HEK293 (cell line): Measurements from ENCODE around the gene TMEM131L.

Source experiments
- CTCF ChIA-PET: fragments of 350-600 bp; formaldehyde crosslinking; extraction: SDS; loops from one replicate; lab custom pipeline; 2021; ENCODE audit warnings: antibody characterized with exemption; lab: Yijun Ruan, JAX
- POLR2A ChIA-PET: fragments of 300-600 bp; formaldehyde crosslinking; extraction: SDS; loops from one replicate; lab custom pipeline; 2020; ENCODE audit warnings: antibody characterized with exemption, inconsistent platforms; lab: Yijun Ruan, JAX
- H3K27ac ChIP-seq: fragments of 200-500 bp; sonication (Bioruptor generic); 2 replicates; pipeline ENCODE4 v1.5.1; 2014; ENCODE audit warnings: low read depth, low read length, control low read depth, inconsistent platforms; ENCODE audit errors: extremely low read depth
- H3K36me3 ChIP-seq, 2 experiments: fragments of 200-500 bp in 1 of 2; sonication (Bioruptor generic) in 1 of 2; 1 replicate in 1 of 2; 2 replicates in 1 of 2; pipeline ENCODE4 v1.5.1; 2014 to 2017; ENCODE audit warnings: inconsistent platforms in 2 of 2, low read length in 2 of 2; ENCODE audit not compliant: control insufficient read depth in 2 of 2, insufficient read depth in 1 of 2
- H3K4me1 ChIP-seq: fragments of 200-500 bp; sonication (Bioruptor generic); 2 replicates; pipeline ENCODE4 v1.5.1; 2014; ENCODE audit warnings: mild to moderate bottlenecking, low read length, inconsistent platforms; ENCODE audit not compliant: control insufficient read depth, insufficient read depth
- H3K4me3 ChIP-seq: 2 replicates; pipeline ENCODE4 v1.5.1; 2011; ENCODE audit warnings: low read depth, mild to moderate bottlenecking, control low read depth, low read length, moderate library complexity
- H3K9me3 ChIP-seq: fragments of 200-500 bp; sonication (Bioruptor generic); 2 replicates; pipeline ENCODE4 v1.5.1; 2014; ENCODE audit warnings: low read depth, low read length, inconsistent platforms; ENCODE audit not compliant: control insufficient read depth, insufficient read depth
- BCL6B ChIP-seq: fragments of 450-650 bp; formaldehyde crosslinking; IDR thresholded peaks from 2 replicates; pipeline ENCODE4 v1.5.1; 2017; ENCODE audit warnings: missing biosample characterization, missing genetic modification characterization
- HOXC10 ChIP-seq: sonication (generic); formaldehyde crosslinking; IDR thresholded peaks from 2 replicates; pipeline ENCODE4 v1.8.1; 2023; ENCODE audit warnings: mild to moderate bottlenecking, missing genetic modification reagents
- SETDB1 ChIP-seq: IDR thresholded peaks from one replicate; pipeline ENCODE4 v1.6.1; 2017; ENCODE audit warnings: mild to moderate bottlenecking, low read length, moderate library complexity, mixed read lengths; ENCODE audit not compliant: insufficient read length
- YY2 ChIP-seq: fragments of 450-650 bp; formaldehyde crosslinking; IDR thresholded peaks from 2 replicates; pipeline ENCODE4 v1.5.1; 2016; ENCODE audit warnings: missing biosample characterization, missing genetic modification characterization
- ZBTB1 ChIP-seq: fragments of 450-650 bp; formaldehyde crosslinking; IDR thresholded peaks from 2 replicates; pipeline ENCODE4 v1.5.1; 2016; ENCODE audit warnings: missing biosample characterization, missing genetic modification characterization
- ZBTB20 ChIP-seq: fragments of 450-650 bp; formaldehyde crosslinking; IDR thresholded peaks from 2 replicates; pipeline ENCODE4 v1.5.1; 2016; ENCODE audit warnings: missing biosample characterization, missing genetic modification characterization
- ZBTB6 ChIP-seq: fragments of 450-650 bp; formaldehyde crosslinking; IDR thresholded peaks from 2 replicates; pipeline ENCODE4 v1.5.1; 2017; ENCODE audit warnings: missing biosample characterization, missing genetic modification characterization
- ZNF140 ChIP-seq: fragments of 450-650 bp; formaldehyde crosslinking; IDR thresholded peaks from 2 replicates; pipeline ENCODE4 v1.5.1; 2016; ENCODE audit warnings: missing biosample characterization, missing genetic modification characterization
- ZNF292 ChIP-seq: fragments of 450-650 bp; formaldehyde crosslinking; IDR thresholded peaks from 2 replicates; pipeline ENCODE4 v1.5.1; 2016; ENCODE audit warnings: low read depth, missing biosample characterization, missing genetic modification characterization, borderline replicate concordance
- ZNF341 ChIP-seq: fragments of 450-650 bp; formaldehyde crosslinking; IDR thresholded peaks from 2 replicates; pipeline ENCODE4; 2016; ENCODE audit warnings: low read depth, missing biosample characterization, missing genetic modification characterization
- ZNF426 ChIP-seq: fragments of 450-650 bp; formaldehyde crosslinking; IDR thresholded peaks from 2 replicates; pipeline ENCODE4 v1.5.1; 2017; ENCODE audit warnings: missing biosample characterization, missing genetic modification characterization, mild to moderate bottlenecking, inconsistent platforms, moderate library complexity
- ZNF488 ChIP-seq: fragments of 450-650 bp; formaldehyde crosslinking; IDR thresholded peaks from 2 replicates; pipeline ENCODE4 v1.5.1; 2016; ENCODE audit warnings: missing biosample characterization, missing genetic modification characterization
- ZNF510 ChIP-seq: fragments of 450-650 bp; formaldehyde crosslinking; IDR thresholded peaks from 2 replicates; pipeline ENCODE4 v1.5.1; 2018; ENCODE audit warnings: mild to moderate bottlenecking, missing genetic modification characterization, missing biosample characterization; ENCODE audit not compliant: insufficient replicate concordance
- ZNF529 ChIP-seq: fragments of 450-650 bp; formaldehyde crosslinking; IDR thresholded peaks from 2 replicates; pipeline ENCODE4 v1.5.1; 2017; ENCODE audit warnings: missing genetic modification characterization, missing biosample characterization; ENCODE audit not compliant: insufficient replicate concordance
- ZSCAN16 ChIP-seq: fragments of 450-650 bp; formaldehyde crosslinking; IDR thresholded peaks from 2 replicates; pipeline ENCODE4 v1.5.1; 2016; ENCODE audit warnings: missing biosample characterization, missing genetic modification characterization
- TF ChIP-seq, protein P1 (sequence below): fragments of 450-650 bp; formaldehyde crosslinking; IDR thresholded peaks from 2 replicates; pipeline ENCODE4 v1.5.1; 2017; ENCODE audit warnings: missing biosample characterization, missing genetic modification characterization
- TF ChIP-seq, protein P2 (sequence below): fragments of 450-650 bp; formaldehyde crosslinking; IDR thresholded peaks from 2 replicates; pipeline ENCODE4 v1.5.1; 2016; ENCODE audit warnings: missing biosample characterization, missing genetic modification characterization

TMEM131L gene

GRCh38 chr4:153595894-153596601 is 129.9 kb downstream of the TMEM131L start:
- Histone ChIP-seq H3K4me3 (no peak overlapping the region), H3K36me3 (peaks cover 16 to 43% of the 10 kb centered on the region in 2 experiments; a peak in 2 of 3 replicates), H3K9me3 (no peaks in the 10 kb centered on the region), H3K4me1 (peaks cover 10% of the 10 kb centered on the region), H3K27ac (no peak overlapping the region)
- ChIA-PET CTCF (interaction anchor here (0.6 kb wide), 1 partner anchor 443 kb away, joined by 3 read pairs; no protein-coding TSS in a partner anchor), POLR2A (no interaction called here)
- TF ChIP-seq, protein P1, sequence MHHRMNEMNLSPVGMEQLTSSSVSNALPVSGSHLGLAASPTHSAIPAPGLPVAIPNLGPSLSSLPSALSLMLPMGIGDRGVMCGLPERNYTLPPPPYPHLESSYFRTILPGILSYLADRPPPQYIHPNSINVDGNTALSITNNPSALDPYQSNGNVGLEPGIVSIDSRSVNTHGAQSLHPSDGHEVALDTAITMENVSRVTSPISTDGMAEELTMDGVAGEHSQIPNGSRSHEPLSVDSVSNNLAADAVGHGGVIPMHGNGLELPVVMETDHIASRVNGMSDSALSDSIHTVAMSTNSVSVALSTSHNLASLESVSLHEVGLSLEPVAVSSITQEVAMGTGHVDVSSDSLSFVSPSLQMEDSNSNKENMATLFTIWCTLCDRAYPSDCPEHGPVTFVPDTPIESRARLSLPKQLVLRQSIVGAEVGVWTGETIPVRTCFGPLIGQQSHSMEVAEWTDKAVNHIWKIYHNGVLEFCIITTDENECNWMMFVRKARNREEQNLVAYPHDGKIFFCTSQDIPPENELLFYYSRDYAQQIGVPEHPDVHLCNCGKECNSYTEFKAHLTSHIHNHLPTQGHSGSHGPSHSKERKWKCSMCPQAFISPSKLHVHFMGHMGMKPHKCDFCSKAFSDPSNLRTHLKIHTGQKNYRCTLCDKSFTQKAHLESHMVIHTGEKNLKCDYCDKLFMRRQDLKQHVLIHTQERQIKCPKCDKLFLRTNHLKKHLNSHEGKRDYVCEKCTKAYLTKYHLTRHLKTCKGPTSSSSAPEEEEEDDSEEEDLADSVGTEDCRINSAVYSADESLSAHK (tag by site-specific recombination) = no peak
- TF ChIP-seq SETDB1 = no peak
- no peak for TF ChIP-seq ZNF529
- no peak for TF ChIP-seq ZNF341
- no peak for TF ChIP-seq YY2 (tag by site-specific recombination)
- TF ChIP-seq ZSCAN16 = no peak
- TF ChIP-seq ZNF140 (tag by site-specific recombination) = no peak
- TF ChIP-seq ZBTB1 (tag by site-specific recombination) = no peak
- no peak for TF ChIP-seq ZNF426 (tag by site-specific recombination)
- no peak for TF ChIP-seq ZBTB20 (tag by site-specific recombination)
- TF ChIP-seq ZNF510 (tag by site-specific recombination) = no peak
- TF ChIP-seq ZBTB6 (tag by site-specific recombination) = no peak
- TF ChIP-seq HOXC10 = no peak
- TF ChIP-seq, protein P2, sequence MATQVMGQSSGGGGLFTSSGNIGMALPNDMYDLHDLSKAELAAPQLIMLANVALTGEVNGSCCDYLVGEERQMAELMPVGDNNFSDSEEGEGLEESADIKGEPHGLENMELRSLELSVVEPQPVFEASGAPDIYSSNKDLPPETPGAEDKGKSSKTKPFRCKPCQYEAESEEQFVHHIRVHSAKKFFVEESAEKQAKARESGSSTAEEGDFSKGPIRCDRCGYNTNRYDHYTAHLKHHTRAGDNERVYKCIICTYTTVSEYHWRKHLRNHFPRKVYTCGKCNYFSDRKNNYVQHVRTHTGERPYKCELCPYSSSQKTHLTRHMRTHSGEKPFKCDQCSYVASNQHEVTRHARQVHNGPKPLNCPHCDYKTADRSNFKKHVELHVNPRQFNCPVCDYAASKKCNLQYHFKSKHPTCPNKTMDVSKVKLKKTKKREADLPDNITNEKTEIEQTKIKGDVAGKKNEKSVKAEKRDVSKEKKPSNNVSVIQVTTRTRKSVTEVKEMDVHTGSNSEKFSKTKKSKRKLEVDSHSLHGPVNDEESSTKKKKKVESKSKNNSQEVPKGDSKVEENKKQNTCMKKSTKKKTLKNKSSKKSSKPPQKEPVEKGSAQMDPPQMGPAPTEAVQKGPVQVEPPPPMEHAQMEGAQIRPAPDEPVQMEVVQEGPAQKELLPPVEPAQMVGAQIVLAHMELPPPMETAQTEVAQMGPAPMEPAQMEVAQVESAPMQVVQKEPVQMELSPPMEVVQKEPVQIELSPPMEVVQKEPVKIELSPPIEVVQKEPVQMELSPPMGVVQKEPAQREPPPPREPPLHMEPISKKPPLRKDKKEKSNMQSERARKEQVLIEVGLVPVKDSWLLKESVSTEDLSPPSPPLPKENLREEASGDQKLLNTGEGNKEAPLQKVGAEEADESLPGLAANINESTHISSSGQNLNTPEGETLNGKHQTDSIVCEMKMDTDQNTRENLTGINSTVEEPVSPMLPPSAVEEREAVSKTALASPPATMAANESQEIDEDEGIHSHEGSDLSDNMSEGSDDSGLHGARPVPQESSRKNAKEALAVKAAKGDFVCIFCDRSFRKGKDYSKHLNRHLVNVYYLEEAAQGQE = no peak
- TF ChIP-seq BCL6B = no peak
- no peak for TF ChIP-seq ZNF488 (tag by site-specific recombination)
- TF ChIP-seq ZNF292 (tag by site-specific recombination) = no peak
